ENCODE data around the gene HIVEP2.

DNA sequence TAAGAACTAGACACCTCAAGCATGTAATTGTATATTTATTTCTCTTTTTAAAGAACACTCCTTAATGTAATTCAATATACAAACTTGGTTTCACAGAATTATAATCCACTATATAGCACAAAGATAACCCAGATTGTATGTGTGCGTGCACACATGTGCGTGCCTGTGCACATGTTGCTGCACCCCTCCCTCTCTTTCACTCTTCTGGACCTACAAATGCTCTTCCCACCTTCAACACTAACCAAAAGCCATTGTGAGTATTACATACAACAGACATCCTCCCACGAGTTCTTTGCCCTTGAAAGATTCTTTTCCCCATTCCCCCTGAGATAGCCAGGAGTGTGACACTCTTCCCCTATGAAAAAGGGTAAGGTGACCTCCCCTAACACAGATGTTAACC is 193.5 kb downstream of the HIVEP2 start:
- TF ChIP-seq EZH2 (IDR thresholded peaks at IDR 0.05; ENCODE audit: low read length, unreplicated experiment) (no peak), EZH2phosphoT487 (IDR thresholded peaks at IDR 0.05; ENCODE audit: borderline replicate concordance, low read length) (no peak)
- TF ChIP-seq, protein P1, sequence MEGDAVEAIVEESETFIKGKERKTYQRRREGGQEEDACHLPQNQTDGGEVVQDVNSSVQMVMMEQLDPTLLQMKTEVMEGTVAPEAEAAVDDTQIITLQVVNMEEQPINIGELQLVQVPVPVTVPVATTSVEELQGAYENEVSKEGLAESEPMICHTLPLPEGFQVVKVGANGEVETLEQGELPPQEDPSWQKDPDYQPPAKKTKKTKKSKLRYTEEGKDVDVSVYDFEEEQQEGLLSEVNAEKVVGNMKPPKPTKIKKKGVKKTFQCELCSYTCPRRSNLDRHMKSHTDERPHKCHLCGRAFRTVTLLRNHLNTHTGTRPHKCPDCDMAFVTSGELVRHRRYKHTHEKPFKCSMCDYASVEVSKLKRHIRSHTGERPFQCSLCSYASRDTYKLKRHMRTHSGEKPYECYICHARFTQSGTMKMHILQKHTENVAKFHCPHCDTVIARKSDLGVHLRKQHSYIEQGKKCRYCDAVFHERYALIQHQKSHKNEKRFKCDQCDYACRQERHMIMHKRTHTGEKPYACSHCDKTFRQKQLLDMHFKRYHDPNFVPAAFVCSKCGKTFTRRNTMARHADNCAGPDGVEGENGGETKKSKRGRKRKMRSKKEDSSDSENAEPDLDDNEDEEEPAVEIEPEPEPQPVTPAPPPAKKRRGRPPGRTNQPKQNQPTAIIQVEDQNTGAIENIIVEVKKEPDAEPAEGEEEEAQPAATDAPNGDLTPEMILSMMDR (conservative IDR thresholded peaks at IDR 0.05; ENCODE audit: low read depth, low read length), result no peak

Measured in PC-3 (cell line).